HG02623 (cell line): Measurements from ENCODE around the gene PCK1.

Source experiments
- ATAC-seq: cut with Tn5 transposase; IDR thresholded peaks from one replicate; pipeline ENCODE4 v1.9.1; 2021; ENCODE audit warnings: moderate library complexity; ENCODE audit not compliant: unreplicated experiment

Gene PCK1

DNA sequence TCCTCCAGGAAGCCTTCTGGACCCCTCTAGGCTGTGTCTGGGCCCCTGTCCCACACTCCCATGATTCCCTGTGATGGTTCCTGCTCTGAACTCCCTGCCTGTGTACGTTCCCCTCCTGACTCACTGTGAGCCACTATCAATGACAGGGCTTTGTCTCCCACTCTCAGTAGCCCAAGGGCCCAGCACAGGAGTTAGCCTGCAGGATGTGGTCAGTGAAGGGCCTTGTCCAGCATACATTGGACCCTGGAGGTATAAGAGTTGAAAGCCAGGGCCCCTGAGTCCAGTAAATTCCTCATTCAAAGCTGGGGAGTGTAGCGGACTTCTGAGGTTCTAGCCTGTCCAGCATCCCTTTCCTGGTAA, 40.3 kb downstream of the PCK1 start:
- no peak for ATAC-seq

DNA sequence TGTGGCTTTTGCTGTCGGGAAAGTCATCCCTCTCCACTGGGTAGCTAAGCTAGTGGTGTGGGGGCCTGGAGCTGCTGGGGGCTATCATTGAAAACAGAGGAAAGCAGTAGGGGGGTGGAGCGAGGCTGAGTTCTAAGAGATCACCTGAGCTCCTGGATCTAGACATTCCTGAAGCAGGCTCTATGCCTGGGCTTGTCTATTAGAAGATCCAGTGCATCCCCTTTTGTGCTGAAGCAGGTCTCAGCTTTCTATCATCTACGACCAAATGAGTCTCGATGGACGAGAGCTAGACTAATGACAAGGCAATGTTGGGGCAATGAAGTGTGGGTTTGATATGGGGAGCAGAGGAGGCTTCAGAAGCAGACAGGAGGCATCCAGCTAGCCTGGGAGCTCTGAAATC, 40.8 kb downstream of the PCK1 start:
- no peak for ATAC-seq

DNA sequence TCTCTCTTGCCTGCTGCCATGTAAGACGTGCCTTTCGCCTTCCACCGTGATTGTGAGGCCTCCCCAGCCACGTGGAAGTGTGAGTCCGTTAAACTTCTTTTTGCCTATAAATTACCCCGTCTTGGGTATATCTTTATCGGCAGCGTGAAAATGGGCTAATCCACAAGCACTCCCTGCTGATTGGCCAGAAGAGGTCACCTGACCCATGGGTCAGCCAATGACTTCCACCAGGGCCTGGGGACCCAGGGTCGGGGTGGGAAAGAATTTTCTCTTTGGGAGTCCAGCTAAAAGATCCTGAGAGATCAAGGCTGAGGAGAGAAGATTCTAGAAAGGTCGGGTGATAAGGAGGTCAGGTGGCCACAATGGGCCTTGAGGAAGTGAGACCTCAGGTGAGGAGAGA, 42.2 kb downstream of the PCK1 start:
- no peak for ATAC-seq

DNA sequence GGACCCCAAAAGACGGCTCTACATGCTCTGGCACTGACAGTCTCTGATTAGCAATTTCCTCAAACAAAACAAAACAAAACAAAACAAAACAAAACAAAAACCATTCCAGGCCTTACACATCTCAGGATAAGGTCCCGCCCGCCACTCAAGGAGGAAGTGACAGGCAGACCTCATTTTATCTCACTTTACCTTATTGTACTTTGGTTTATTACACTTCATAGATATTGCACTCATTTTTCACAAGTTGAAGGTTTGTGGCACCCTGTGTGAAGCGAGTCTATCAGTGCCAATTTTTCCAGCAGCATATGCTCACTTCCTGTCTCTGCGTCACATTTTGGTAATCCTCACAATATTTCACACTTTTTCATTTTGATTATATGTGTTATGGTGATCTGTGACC, 44.1 kb downstream of the PCK1 start:
- no peak for ATAC-seq

DNA sequence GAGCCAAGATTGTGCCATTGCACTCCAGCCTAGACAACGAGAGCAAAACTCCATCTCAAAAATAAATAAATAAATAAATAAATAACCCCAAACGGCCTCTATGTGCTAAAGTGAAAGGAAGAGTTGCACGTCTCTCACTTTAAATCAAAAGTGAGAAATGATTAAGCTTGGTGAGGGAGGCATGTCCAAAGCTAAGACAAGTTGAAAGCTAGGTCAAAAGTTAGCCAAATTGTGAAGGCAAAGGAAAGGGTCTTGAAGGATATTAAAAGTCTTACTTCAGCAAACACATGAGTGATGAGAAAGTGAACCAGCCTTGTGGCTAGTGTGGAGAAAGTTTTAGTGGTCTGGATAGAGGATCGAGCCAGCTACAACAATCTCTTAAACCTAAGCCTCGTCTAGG, 45.0 kb downstream of the PCK1 start:
- ATAC-seq, result no peak

DNA sequence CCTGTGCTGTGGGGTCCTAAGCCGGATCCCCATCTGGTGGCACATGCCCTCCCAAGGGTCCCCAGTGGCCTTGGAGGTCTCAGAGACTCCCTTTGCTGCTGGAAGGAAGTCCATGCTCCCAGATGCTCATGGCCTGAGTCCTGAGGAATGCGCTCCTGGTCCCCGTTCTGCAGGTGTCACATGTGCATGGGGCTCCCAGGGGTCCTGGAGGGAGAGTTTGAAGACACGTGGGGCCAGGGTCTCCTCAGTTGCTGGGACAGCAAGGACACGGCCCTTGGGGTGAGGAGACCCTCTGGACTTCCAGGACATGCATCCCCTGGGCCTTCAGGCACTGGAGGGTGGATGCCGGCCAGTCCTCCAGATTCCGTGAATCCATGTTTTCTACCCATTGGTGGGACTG, 47.6 kb downstream of the PCK1 start:
- no peak for ATAC-seq

DNA sequence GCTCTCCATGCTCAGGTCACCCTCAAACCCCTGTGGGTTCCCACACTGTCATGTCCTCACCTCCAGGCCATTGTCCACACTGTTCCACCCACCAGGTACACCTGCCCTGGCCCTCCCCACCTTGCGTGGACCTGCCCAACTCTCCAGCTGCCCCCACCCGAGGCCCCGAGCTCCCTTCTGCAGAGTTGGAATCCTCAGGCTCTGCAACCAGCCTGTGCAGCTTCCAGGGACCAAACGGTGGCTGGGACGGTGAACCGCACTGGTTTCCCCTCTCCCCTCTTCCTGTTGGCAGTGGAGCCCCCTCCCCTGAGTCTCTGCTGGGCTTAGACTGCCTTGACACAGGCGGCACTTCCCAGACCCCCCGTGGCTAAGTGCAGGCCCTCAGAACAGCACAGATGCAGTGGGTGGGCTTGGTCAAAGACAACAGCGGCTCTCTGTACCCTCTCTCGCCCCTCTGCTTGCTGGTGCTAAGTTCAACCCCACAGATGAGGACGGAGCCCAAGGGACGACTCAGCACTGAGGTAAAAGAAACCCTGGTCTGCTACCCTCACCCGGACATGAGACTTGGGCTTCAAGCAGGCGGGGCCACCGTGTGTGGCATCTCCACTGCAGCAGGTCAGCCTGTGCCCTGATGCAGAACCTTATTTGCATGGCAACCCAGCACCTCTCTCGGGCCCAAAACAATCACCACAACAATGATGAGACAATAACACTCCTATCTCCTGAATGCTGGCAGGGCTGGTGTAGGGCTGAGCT, 48.4 kb downstream of the PCK1 start:
- ATAC-seq, result no peak

DNA sequence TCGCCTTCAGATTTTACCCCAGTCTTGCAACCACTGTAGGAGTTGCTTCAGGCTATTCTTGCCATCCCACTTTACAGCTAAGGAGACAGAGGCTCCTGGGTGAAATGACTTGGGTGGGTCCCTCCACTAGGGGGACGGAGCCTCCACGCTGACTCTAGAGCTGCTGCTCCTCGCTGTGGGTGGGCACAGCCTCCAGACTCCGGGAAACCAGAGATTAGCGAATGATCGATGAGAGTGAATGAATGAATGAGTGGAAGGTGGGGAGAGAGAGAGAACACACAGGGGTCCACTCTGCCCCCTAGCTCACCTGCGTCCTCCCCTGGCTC, 48.9 kb downstream of the PCK1 start:
- ATAC-seq, result no peak

DNA sequence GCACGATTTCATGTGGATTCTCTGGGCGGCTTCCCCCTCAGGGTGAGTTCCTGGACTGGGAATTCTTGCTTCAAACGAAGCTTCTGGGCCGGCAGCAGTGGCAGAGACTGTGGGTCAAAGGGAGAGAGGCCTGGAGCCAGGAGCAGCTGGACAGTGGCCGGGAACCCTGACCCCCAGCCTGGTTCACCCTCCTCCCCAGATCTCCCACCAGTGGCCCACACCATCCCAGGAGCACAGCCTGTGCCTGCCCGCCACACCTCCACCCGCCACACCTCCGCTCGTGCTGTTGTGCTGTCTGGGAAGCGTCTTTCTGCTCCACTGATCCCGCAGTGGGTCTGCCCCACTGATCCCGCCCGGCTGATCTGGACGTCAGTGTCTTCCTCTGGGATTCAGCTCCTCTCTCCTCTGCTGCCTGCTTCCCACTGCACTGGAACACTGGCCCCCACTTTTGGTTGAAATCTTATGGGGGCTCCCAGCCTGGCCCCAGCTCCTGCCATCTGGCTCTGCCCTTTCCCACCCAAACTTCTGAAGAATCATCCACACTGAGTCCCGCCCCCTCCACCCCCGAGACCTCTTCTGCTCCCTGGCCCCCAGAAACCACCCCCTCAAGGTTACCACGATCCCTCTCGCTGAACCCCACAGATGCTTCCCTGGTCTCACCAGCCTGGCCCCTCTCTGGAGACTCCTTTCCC, 49.5 kb downstream of the PCK1 start:
- no peak for ATAC-seq

DNA sequence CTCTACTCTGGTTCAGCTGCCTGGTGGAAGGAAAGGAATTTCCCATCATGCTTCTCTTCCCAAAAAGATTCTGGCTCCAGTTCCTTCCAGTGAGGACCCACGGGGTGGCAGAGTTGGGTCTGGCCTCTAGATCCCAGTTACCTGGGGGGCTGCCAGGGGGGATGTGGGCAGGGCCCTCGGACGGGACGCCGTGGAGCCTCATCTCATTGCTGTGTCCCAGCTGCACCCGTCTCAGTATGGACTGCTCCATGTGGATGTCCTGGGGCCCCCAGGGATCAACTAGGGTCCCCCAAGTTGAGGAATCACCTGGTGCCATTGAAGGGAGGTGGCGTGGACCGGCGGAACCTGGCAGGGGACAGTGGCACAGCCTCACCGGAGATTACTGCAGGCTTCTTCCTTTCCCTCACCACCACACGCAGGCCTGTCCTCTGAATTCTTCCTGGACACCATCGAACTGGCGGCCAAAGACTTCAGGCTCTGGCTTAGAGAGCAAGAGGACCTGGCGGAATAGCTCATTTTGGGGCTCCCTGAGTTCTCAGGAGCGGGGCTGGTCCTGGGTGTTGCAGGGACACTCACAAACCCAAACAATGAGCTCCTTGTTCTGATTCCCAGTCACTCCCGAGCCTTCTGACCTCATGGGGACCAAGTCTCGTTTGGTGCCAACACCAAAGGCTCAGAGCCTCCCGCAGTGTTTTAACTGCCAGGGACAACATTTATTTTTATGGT, 50.8 kb downstream of the PCK1 start:
- ATAC-seq, result no peak

DNA sequence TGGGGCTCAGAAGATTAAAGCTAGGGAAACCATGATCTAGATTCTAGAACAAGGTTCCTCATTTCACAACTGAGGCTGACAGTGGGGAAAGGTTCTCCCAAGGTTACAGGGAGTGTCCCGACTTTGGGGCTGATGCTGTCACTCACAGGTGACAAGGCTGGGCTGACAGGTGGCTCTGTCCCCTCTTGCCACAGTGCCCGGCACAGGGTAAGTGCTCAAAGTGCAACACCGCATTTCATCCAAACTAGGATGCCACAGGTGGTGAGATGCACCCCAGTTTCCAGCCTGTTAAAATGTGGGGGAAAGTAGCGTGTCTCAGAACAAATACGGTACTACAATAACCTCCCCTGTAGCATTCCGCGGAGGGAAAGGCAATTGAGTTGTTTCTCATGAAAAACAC, 51.5 kb downstream of the PCK1 start:
- ATAC-seq, result no peak

DNA sequence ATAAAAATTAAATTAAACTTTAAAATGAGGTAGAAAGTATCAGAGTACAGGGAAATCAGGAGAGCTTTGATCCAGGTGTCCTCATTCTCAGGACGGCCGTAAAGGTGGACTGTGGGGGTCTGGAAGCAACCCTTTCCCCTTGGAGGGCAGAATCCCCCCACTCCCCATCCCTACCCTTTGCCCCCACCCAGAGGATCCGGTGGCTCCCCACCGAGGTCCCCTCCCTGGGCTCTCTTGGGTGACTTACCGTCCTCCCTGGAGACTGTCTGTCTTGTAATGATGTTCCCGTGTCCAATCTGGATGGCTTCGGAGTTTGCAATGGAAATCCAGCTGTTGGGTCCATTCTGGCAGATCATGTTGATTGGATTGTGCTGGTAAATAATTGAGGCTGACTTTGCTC, 52.0 kb downstream of the PCK1 start:
- ATAC-seq, result no peak

DNA sequence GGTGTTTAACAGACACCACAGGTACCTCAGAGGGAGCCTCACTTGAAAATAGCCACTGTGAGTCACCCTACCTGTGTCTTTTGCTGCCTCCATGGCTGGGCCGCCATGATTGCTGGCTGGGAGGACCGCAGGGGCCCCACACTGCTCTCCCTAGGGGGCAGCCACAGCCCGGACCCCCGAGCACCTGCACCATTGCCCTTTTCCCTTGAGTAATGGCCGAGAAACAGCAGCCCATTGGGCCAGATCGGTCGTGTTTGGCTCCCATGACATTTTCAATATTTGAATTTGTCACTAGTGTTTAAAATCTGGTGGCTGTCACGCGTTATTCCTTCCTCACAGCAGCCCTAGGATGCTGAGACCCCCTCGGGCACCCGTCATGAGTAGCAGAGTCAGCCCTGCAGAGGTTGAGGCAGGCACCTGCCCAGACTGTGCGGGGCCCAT, 52.6 kb downstream of the PCK1 start:
- ATAC-seq, result no peak

DNA sequence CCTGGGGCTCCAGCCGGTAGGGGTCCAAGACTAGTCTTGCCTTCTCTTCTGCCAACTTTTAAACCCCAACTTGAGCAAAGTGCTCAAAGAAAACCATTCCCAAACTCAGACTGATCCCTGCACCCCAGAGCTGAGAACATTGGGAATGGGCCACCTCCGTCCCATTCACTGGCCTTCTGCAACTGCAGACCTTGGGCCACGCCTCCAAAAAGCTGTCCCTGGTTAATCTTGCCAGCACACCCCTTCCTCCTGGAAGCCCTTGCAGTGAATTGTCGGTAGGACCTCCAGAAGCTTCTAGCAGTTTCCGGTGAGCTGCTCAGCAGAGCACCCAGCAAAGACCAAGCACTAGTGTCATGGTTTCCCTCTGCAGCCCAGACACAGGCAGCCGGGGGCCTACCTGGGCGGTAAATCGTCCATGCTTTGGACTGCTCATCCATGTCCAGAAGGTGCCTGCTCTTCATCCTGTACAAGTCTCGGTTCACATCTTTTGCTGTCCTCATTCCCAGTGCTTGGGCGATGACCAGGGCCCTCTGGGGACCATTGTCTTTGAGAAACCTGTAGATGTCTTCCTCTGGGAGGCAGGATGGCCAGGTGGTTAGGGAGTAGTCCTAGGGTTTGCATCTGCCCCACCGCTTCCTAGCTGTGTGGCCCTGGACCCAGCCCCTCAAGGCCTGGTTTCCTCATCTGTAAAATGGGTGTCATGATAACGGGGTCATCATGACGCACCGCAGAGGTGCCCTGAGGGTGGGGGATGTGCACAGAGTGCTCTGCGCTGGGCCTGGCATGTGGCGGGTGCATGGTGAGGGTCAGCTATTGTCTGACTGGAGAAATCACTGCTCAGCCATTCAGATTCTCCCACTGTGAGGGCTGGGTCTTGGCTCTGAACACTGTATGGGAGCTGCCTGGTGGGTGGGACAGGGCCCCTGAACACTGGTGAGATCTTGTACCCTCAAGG, 53.9 kb downstream of the PCK1 start:
- ATAC-seq, result no peak

DNA sequence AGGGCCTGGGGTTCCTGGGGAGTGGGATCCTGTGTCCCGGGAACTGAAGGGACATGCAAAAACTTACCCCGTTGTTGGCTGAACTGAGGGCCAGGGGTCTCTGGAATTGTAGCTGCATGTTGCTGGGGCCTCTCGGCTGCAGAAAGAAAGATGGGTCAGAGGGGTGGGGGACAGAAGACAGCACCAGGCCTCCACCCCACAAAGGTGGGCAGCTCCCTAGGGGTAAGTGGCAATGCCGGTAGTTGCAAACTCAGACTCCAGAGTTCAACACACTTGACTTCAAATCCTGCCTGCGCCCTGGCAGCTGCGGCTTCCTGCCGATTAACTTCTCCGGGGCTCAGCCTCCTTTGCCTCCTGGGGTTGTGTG, 54.5 kb downstream of the PCK1 start:
- ATAC-seq, result no peak

DNA sequence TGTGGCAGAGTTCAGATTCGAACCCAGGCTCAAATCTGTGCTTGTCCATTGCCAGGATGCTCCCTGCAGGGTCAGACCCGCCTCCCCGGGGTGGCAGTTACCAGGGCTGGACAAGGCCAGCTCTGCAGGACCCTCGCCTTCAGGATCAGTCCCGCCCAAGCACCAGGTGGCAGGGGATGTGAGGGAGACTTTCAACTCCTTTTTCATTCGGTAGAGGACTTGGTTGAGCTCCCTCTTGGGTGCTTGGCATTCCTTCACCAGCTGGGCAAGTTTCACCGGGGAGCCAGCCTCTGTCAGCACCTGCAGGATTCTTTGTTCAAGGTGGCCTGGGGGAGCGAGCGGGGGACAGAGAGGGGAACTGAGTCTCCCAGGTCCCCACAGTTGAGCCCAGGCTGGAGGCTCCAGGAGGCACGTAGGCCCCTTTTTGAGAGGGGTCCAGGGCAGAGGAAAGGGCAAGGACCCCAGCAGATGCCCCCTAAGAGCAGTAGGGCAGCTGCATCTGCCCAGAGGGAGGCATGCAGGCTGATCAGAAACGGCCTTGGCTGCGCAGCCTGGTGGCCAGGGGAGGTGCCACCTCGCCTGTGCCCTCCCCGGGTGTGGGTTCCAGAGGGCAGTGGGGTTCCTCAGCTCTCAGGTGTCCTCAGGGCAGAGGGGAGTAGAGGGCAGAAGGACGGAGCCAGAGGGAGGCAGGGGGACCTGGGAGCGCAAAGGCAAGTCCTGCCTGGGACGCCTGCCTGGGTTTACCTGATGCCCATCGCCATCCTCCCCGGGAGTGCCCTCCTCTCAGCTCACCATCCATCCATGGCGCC, 55.4 kb downstream of the PCK1 start:
- no peak for ATAC-seq

DNA sequence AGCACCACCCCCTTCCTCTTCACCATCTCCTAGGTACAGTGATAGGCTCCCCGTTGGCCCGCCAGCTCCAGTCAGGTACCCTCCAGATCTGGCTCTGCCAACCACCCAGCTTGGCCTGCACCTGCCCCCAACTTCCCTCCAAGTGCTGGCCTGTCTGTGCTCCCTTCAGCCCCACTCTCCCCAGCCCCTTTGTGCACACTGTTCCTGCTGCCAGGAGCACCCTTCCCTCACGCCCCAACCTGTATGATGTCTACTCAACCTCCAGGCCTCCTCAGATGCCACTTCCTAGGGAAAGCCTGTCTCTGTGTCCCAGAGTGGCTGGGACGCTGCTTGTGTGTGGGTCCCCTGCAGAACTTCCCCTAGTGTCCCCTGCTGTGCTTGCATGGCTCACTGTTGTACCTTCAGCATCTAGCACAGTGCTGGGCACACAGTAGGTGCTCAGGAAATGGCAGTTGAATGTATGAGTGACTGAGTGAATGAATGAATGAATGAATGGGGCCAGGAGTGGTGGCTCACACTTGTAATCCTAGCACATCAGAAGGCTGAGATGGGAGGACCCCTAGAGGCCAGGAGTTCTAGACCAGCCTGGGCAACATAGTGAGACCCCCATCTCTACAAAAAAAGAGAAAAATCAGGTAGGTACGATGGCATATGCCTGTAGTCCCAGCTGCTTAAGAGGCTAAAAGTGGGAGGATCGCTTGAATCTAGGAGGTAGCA, 56.3 kb downstream of the PCK1 start:
- ATAC-seq, result no peak
